Esophagus squamous epithelium (tissue), 5 donors: ENCODE data around the gene MTA1. TPM values are rescaled to one million over a fixed set of nuclear protein-coding genes. Genes with fewer than 3 reads are reported as not detected.
A peak's percentile ranks its signal among the peaks of the same experiment; 100 is the strongest.

ENCODE experiments used
- DNase-seq: peaks from one replicate; lab custom pipeline; 2025; lab: John Stamatoyannopoulos, UW
- H3K27ac ChIP-seq, 4 donors: fragments of 200-600 bp; sonication (generic); one replicate each; pipeline ENCODE4 v1.5.1; 2016 to 2019; ENCODE audit warnings: mild to moderate bottlenecking in 1 of 4
- H3K27me3 ChIP-seq, 4 donors: fragments of 200-600 bp; sonication (generic); 1 replicate in 3 of 4; 2 replicates in 1 of 4; pipeline versions ENCODE4 v1.5.1 to v1.6.0; 2017 to 2021; ENCODE audit warnings: antibody characterized with exemption in 1 of 4
- H3K36me3 ChIP-seq, 3 donors: fragments of 200-600 bp; sonication (generic); one replicate each; pipeline ENCODE4 v1.5.1; 2016 to 2019
- H3K4me1 ChIP-seq, 3 donors: fragments of 200-600 bp; sonication (generic); one replicate each; pipeline ENCODE4 v1.5.1; 2017 to 2019
- H3K4me3 ChIP-seq, 4 donors: fragments of 200-600 bp; sonication (generic); 1 replicate in 3 of 4; 2 replicates in 1 of 4; pipeline ENCODE4 v1.5.1; 2016 to 2019; ENCODE audit warnings: mild to moderate bottlenecking in 2 of 4, moderate library complexity in 1 of 4
- H3K9me3 ChIP-seq, 3 donors: fragments of 200-600 bp; sonication (generic); one replicate each; pipeline ENCODE4 v1.5.1; 2016 to 2019
- POLR2A ChIP-seq, 4 donors: fragments of 450-650 bp; IDR thresholded peaks; one replicate each; pipeline ENCODE4 v1.6.1; 2017; ENCODE audit warnings: antibody characterized with exemption in 4 of 4, mild to moderate bottlenecking in 4 of 4, moderate library complexity in 3 of 4
- WGBS, 2 donors: methylation state at CpG; one replicate each; pipeline ENCODE4 v1.1.5; 2018; 5-methylcytosine and 5-hydroxymethylcytosine counted together
- intact Hi-C: fragments of 100-400 bp; cut with DNase I; formaldehyde crosslinking; loops from one replicate; pipeline ENCODE4 v1.15.0; 2022
- total RNA-seq, 4 donors: library from RNA; depleted of rRNA; stranded (reverse); fragments of >200 nt; gene quantifications; one replicate each; pipeline ENCODE4 v1.1.0, GENCODE V29; 2016
- TF ChIP-seq, protein P1 (sequence below), 6 experiments: fragments of 450-650 bp in 4 of 6; fragments of 200-600 bp in 2 of 6; sonication (generic) in 2 of 6; IDR thresholded peaks; one replicate each; pipeline ENCODE4 v1.5.1; 2016 to 2019; ENCODE audit warnings: antibody characterized with exemption in 6 of 6, mild to moderate bottlenecking in 4 of 6, moderate library complexity in 4 of 6
- donor health status: DM: yes; HTN: yes; CAD: no.

Gene MTA1
- total RNA-seq, 4 donors from 2014 or later: 19.9 to 64.7 (median 39.6) TPM

- H3K4me1 ChIP-seq: peaks cover 73 to 98% (median 79%) of the 10 kb centered on the region in 3 donors
- peak overlapping the region in 3 of 4 donors; percentile 90 to 99 (median 96) for H3K27ac ChIP-seq
- DNase-seq: no peak
- no peaks in the 10 kb centered on the region for H3K9me3 ChIP-seq
- peaks cover 0 to 19% (median 0%) of the 10 kb centered on the region in 3 donors for H3K36me3 ChIP-seq
- 62 to 66% methylated on average over 22 to 24 of the region's 34 CpGs for WGBS, 2 donors
- no peak overlapping the region for H3K4me3 ChIP-seq
- intact Hi-C loops: loop anchor here (10.0 kb wide), 1 partner anchor 105 kb away; no protein-coding TSS in a partner anchor
- TF ChIP-seq, protein P1, sequence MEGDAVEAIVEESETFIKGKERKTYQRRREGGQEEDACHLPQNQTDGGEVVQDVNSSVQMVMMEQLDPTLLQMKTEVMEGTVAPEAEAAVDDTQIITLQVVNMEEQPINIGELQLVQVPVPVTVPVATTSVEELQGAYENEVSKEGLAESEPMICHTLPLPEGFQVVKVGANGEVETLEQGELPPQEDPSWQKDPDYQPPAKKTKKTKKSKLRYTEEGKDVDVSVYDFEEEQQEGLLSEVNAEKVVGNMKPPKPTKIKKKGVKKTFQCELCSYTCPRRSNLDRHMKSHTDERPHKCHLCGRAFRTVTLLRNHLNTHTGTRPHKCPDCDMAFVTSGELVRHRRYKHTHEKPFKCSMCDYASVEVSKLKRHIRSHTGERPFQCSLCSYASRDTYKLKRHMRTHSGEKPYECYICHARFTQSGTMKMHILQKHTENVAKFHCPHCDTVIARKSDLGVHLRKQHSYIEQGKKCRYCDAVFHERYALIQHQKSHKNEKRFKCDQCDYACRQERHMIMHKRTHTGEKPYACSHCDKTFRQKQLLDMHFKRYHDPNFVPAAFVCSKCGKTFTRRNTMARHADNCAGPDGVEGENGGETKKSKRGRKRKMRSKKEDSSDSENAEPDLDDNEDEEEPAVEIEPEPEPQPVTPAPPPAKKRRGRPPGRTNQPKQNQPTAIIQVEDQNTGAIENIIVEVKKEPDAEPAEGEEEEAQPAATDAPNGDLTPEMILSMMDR (IDR thresholded peaks at IDR 0.05): no peak
- TF ChIP-seq POLR2A (IDR thresholded peaks at IDR 0.05): no peak
- H3K27me3 ChIP-seq: peaks cover 0 to 29% (median 0%) of the 10 kb centered on the region in 4 donors
These were observed 60.0 kb downstream of the MTA1 start for GRCh38 chr14:105479431-105480158.

DNA sequence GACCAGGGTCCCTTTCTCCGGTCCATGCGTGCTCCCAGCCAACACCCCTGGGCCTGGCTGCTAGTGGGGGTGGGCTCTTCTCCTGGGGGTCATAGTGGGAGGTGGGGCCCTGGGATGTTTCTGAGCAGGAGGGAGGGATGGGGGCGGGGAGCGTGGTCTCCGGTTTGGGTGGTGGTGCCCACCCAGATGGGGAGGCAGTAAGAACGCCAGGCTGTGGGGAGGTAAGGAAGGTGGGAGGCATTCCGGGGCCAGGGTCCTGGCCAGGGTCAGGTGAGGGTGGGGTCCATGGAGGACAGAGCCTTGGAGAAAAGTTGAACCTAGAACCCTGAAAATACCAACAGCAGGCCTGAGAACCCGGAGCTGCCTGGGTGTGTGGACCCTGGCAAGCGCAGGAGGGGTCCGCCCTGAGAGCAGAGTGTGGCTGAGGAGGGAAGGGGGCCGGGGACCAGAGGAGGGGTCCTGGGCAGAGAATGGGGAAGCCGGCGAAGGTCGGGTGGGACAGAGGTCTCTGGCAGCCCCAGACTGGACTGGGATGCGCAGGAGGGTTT is 60.6 kb downstream of the MTA1 start:
- WGBS, 2 donors: 54 to 65% methylated on average over 5 to 7 of the region's 15 CpGs
- no peak for DNase-seq
- Histone ChIP-seq H3K36me3 (peaks cover 0 to 19% (median 0%) of the 10 kb centered on the region in 3 donors), H3K4me3 (no peak overlapping the region), H3K27me3 (peaks cover 0 to 23% (median 0%) of the 10 kb centered on the region in 4 donors), H3K9me3 (no peaks in the 10 kb centered on the region), H3K27ac (peak overlapping the region; percentile 88 to 99 (median 93)), H3K4me1 (peaks cover 77 to 99% (median 83%) of the 10 kb centered on the region in 3 donors)
- no peak for TF ChIP-seq POLR2A (IDR thresholded peaks at IDR 0.05)
- TF ChIP-seq, protein P1 (IDR thresholded peaks at IDR 0.05): no peak
- intact Hi-C loops: loop anchor here (10.0 kb wide), 1 partner anchor 105 kb away; no protein-coding TSS in a partner anchor

DNA sequence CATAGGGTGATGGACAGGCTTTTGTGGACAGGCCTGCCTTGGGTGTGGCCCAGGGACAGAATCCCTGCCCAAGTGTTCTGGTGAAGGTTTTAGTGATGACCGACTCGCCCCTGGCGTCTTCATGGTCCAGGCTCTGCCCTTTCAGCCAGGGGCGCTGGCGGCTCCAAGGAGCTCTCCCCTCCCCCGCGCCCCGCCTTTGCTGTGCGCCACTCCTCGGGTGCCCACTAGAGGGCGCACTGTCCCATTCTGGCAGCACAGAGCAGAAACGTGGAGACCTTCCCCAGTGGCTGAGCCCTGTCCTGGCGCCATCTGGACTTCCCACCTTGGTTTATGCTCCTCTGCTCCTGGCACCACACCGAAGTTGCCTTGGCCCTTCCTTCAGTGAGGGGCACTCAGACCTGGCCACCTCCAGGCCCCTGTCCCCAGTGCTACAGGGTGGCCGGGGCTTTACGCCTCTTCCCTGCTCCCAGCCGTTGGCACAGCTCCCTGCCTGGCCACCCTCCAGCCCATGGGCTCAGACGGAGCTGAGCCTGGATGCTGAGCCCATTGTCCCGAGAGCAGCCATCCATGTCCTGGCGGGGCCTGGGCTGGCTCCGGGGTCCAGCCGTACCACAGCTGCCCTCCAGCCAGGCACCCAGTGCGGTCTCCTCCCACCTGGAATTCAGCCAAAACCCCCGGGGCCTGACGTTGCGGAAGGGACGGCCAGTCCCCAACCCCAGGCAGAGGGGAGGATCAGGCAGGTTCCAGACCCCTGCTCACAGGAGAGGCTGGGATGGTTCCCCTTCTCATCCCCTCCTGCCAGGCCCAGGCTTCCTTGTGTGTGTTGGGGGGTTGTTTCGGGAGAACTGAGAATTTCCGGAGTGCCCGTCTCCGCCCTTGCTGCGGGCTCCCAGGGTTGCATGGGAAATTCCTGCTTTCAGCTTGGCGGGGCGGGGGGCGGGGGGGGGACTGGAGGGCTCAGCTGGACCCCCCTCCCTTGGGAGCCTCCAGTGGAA is 61.5 kb downstream of the MTA1 start:
- intact Hi-C loops: loop anchor here (10.0 kb wide), 1 partner anchor 106 kb away; no protein-coding TSS in a partner anchor
- WGBS, 2 donors: 0% methylated on average over 12 of the region's 35 CpGs; no CpG with 5 or more reads in 1 of the 2 donors

DNA sequence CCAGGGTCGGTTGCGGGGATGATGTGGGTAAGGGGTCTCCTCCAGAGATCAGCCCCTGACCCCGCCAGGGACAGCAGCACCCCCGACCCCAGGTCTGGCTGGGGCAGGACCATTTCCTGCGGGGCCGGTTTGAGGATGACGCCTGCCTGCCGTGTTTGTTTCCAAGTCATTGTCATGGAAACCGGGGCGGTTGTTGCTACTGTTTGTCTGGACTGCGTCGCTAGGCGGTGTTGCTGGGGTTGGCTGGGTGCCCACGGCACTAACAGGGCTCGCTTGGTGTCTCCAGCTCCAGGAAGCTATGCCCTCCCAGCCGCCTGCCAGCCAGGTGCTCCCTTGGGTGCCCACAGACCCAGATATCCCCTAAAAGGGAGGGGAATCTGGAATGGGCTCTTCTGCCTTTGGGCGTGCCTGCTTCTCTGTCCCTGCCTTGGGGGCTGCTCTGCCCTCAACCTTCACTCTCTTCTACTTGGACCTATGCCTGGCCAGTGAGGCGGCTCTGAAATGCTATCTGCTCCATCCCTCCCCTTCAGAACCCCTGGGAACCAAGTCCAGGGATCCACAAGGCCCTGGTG is 62.3 kb downstream of the MTA1 start:
- no peaks in the 10 kb centered on the region for H3K9me3 ChIP-seq
- H3K4me3 ChIP-seq: peak overlapping the region; percentile 23 to 67 (median 39)
- intact Hi-C loops: loop anchor here (10.0 kb wide), 1 partner anchor 107 kb away; no protein-coding TSS in a partner anchor
- H3K27ac ChIP-seq: peak overlapping the region; percentile 88 to 99 (median 93)
- peaks cover 75 to 99% (median 81%) of the 10 kb centered on the region in 3 donors for H3K4me1 ChIP-seq
- peak; percentile 80 for DNase-seq
- peak in 1 of 4 donors; percentile 24 for TF ChIP-seq POLR2A (IDR thresholded peaks at IDR 0.05)
- TF ChIP-seq, protein P1 (IDR thresholded peaks at IDR 0.05): peak in 2 of 6 experiments; percentile 26 to 28
- peaks cover 0 to 19% (median 0%) of the 10 kb centered on the region in 3 donors for H3K36me3 ChIP-seq
- peaks cover 0 to 28% (median 0%) of the 10 kb centered on the region in 4 donors for H3K27me3 ChIP-seq
- WGBS, 2 donors: 0% methylated on average over 2 to 13 of the region's 18 CpGs

More for the DNA sequence above, 61.5 kb downstream of the MTA1 start:
- peaks cover 0 to 19% (median 0%) of the 10 kb centered on the region in 3 donors for H3K36me3 ChIP-seq
- H3K27me3 ChIP-seq: peaks cover 0 to 20% (median 0%) of the 10 kb centered on the region in 4 donors
- H3K4me1 ChIP-seq: peaks cover 77 to 99% (median 80%) of the 10 kb centered on the region in 3 donors
- peak overlapping the region; percentile 88 to 99 (median 93) for H3K27ac ChIP-seq
- H3K4me3 ChIP-seq: peak overlapping the region; percentile 23 to 67 (median 39)
- no peaks in the 10 kb centered on the region for H3K9me3 ChIP-seq
- TF ChIP-seq, protein P1 (IDR thresholded peaks at IDR 0.05): peak; percentile 96 to 99 (median 99)
- TF ChIP-seq POLR2A (IDR thresholded peaks at IDR 0.05): peak in 2 of 4 donors; percentile 25 to 38
- DNase-seq: no peak
